Breast epithelium (tissue), 3 donors: ENCODE measurements around the gene ESCO1.

ENCODE experiments used
- POLR2A ChIP-seq: fragments of 450-650 bp; IDR thresholded peaks from one replicate; pipeline ENCODE4 v1.6.1; 2016; ENCODE audit warnings: antibody characterized with exemption, mild to moderate bottlenecking, moderate library complexity
- POLR2AphosphoS5 ChIP-seq, 3 donors: sonication (generic); formaldehyde crosslinking; IDR thresholded peaks; one replicate each; pipeline ENCODE4 v1.6.1; 2017; ENCODE audit warnings: antibody characterized with exemption in 3 of 3

- TF ChIP-seq POLR2AphosphoS5 (IDR thresholded peaks at IDR 0.05) (no peak), POLR2A (no peak)
These were observed 92.4 kb downstream of the ESCO1 start for GRCh38 chr18:21507913-21508701.
